ENCODE data around the gene C2orf76. TPM values are rescaled to one million over a fixed set of nuclear protein-coding genes. Genes with fewer than 3 reads are reported as not detected.

The C2orf76 gene
- total RNA-seq, 4 donors from 2014 or later = 2.9 to 11.3 TPM; not detected in 2

GRCh38 chr2:119402645-119403560 lies 36.3 kb upstream of the C2orf76 start:
- in situ Hi-C loops (cut with MboI; ENCODE audit: low pct_ligation_motif_present in 1 of 4, low pct_unique_long_range_greater_than_20kb in 1 of 4, low sequenced_read_pairs in 3 of 4) = loop anchor here in 2 of 4 donors (10.0 to 25.0 kb wide), 2 partner anchors 72 to 259 kb away; no protein-coding TSS in a partner anchor

DNA sequence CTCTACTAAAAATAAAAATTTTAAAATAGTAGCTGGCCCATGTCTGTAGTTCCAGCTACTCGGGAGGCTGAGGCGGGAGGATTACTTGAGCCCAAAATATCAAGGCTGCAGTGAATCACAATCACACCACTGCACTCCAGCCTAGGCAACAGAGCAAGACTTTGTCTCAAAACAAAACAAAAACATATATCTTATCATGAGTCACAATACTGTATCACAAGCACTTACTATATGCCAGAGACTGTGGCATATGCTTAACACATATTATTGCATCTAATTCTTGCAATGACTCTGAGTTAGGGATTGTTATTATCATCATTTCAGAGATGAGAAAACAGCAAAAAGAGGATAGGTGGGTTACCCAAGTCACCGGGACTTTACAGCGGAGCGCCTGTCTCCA lies 35.5 kb upstream of the C2orf76 start:
- intact Hi-C loops (cut with DNase I; ENCODE audit: low total_unique reads) (loop anchor here (10.0 kb wide), 1 partner anchor 253 kb away; no protein-coding TSS in a partner anchor), in situ Hi-C loops (cut with MboI; ENCODE audit: low pct_ligation_motif_present in 1 of 4, low pct_unique_long_range_greater_than_20kb in 1 of 4, low sequenced_read_pairs in 3 of 4) (loop anchor here in 2 of 4 donors (10.0 to 25.0 kb wide), 2 partner anchors 73 to 260 kb away; no protein-coding TSS in a partner anchor)
- TF ChIP-seq EP300 (IDR thresholded peaks at IDR 0.05; ENCODE audit: low read depth) (no peak), CTCF (IDR thresholded peaks at IDR 0.05) (no peak), POLR2AphosphoS5 (IDR thresholded peaks at IDR 0.05) (no peak), POLR2A (IDR thresholded peaks at IDR 0.05) (no peak)
- Histone ChIP-seq H3K4me1 (peaks cover 0 to 12% (median 7%) of the 10 kb centered on the region in 4 donors), H3K36me3 (no peaks in the 10 kb centered on the region), H3K27ac (peak overlapping the region; percentile 66 to 81 (median 71)), H3K27me3 (no peaks in the 10 kb centered on the region), H3K4me3 (no peak overlapping the region), H3K9me3 (no peaks in the 10 kb centered on the region)
- WGBS, 2 donors (ENCODE audit: low coverage in 1 of 2) = 85 to 89% methylated on average over 4 to 5 of the region's 5 CpGs
- DNase-seq = no peak

More at GRCh38 chr2:119402645-119403560, 36.3 kb upstream of the C2orf76 start:
- peak; percentile 71 for DNase-seq
- TF ChIP-seq CTCF (IDR thresholded peaks at IDR 0.05) (no peak), POLR2A (IDR thresholded peaks at IDR 0.05) (no peak), POLR2AphosphoS5 (IDR thresholded peaks at IDR 0.05) (peak in 1 of 3 donors; percentile 53)
- Histone ChIP-seq H3K9me3 (no peaks in the 10 kb centered on the region), H3K4me1 (peaks cover under 1 to 12% (median 8%) of the 10 kb centered on the region in 4 donors), H3K4me3 (no peak overlapping the region), H3K27me3 (no peaks in the 10 kb centered on the region), H3K36me3 (no peaks in the 10 kb centered on the region), H3K27ac (peak overlapping the region; percentile 66 to 81 (median 71))
- 51% methylated on average over 10 of the region's 10 CpGs; no CpG with 5 or more reads in 1 of the 2 donors for WGBS, 2 donors (ENCODE audit: low coverage in 1 of 2)
- intact Hi-C loops (cut with DNase I; ENCODE audit: low total_unique reads) = loop anchor here (10.0 kb wide), 1 partner anchor 252 kb away; no protein-coding TSS in a partner anchor

DNA sequence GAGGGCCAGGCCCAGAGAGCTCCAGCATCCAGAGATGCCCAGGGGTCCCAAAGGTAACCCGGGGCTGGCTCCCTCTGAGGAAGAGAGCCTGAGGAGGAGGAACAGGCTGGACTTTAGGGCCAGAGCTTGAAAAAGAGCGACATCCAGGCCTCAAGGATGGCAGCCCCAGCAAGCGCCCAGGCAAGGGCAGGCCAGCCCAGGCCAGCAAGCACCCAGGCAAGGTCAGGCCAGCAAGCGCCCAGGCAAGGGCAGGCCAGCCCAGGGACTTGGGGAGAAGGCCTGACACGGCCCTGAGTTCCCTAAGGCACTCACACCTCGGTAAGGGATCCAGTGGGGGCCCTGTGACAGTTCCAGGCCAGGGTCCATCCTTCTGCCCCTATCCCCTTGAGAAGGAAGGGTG lies 30.6 kb upstream of the C2orf76 start:
- H3K36me3 ChIP-seq = no peaks in the 10 kb centered on the region
- 83% methylated on average over 6 of the region's 6 CpGs; no CpG with 5 or more reads in 1 of the 2 donors for WGBS, 2 donors (ENCODE audit: low coverage in 1 of 2)
- H3K9me3 ChIP-seq = no peaks in the 10 kb centered on the region
- H3K27ac ChIP-seq = no peak overlapping the region
- H3K27me3 ChIP-seq = no peaks in the 10 kb centered on the region
- H3K4me3 ChIP-seq = no peak overlapping the region
- no peaks in the 10 kb centered on the region for H3K4me1 ChIP-seq
- in situ Hi-C loops (cut with MboI; ENCODE audit: low pct_ligation_motif_present in 1 of 4, low pct_unique_long_range_greater_than_20kb in 1 of 4, low sequenced_read_pairs in 3 of 4) (no loop called here), intact Hi-C loops (cut with DNase I; ENCODE audit: low total_unique reads) (no loop called here)
- no peak for DNase-seq
- no peak for TF ChIP-seq POLR2AphosphoS5 (IDR thresholded peaks at IDR 0.05)
- TF ChIP-seq CTCF (IDR thresholded peaks at IDR 0.05) = no peak
- TF ChIP-seq EP300 (IDR thresholded peaks at IDR 0.05; ENCODE audit: low read depth) = no peak
- TF ChIP-seq POLR2A (IDR thresholded peaks at IDR 0.05) = no peak

GRCh38 chr2:119393971-119394748 lies 27.5 kb upstream of the C2orf76 start:
- Histone ChIP-seq H3K9me3 (no peaks in the 10 kb centered on the region), H3K4me3 (no peak overlapping the region), H3K27ac (no peak overlapping the region), H3K4me1 (peaks cover 0 to 9% (median 6%) of the 10 kb centered on the region in 4 donors), H3K27me3 (no peaks in the 10 kb centered on the region), H3K36me3 (no peaks in the 10 kb centered on the region)
- DNase-seq = no peak
- in situ Hi-C loops (cut with MboI; ENCODE audit: low pct_ligation_motif_present in 1 of 4, low pct_unique_long_range_greater_than_20kb in 1 of 4, low sequenced_read_pairs in 3 of 4) = no loop called here
- WGBS, 2 donors (ENCODE audit: low coverage in 1 of 2) = 86 to 100% methylated on average over 1 to 3 of the region's 3 CpGs
- TF ChIP-seq EP300 (IDR thresholded peaks at IDR 0.05; ENCODE audit: low read depth) (no peak), POLR2AphosphoS5 (IDR thresholded peaks at IDR 0.05) (no peak), CTCF (IDR thresholded peaks at IDR 0.05) (no peak), POLR2A (IDR thresholded peaks at IDR 0.05) (no peak)
- intact Hi-C loops (cut with DNase I; ENCODE audit: low total_unique reads) = no loop called here
